AG20443 (cell line): ENCODE measurements around the gene FCGBP.
"Not testable (repeated sequence)": the region's sequence is repeated elsewhere in the genome, so short reads cannot be mapped to it uniquely, and the experiment has no call there.

ENCODE experiments used
- DNase-seq: peaks from one replicate; pipeline ENCODE4 v3.0.0; 2012; ENCODE audit warnings: low spot score, mixed read lengths

The FCGBP gene

GRCh38 chr19:39917561-39918182 is 16.8 kb downstream of the FCGBP start:
- no peak for DNase-seq

GRCh38 chr19:39916851-39917396 is 17.5 kb downstream of the FCGBP start:
- DNase-seq, result peak; percentile 11

GRCh38 chr19:39916236-39916635 is 18.2 kb downstream of the FCGBP start:
- DNase-seq, result peak; percentile 20

DNA sequence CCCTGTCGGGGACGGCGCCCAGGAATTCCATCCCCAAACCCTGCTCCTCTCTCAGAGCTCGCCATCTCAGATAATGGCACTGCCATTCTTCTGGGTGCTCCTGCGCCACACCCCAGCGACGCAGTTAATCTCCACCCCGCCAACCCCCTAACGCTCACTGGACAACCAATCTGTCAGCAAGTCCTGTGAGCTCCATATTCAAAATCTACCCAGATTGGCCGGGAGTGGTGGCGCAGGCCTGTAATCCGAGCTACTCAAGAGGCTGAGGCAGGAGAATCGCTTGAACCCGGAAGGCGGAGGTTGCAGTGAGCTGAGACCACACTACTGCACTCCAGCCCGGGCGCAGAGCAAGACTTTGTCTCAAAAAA is 18.6 kb downstream of the FCGBP start:
- DNase-seq, result no peak

DNA sequence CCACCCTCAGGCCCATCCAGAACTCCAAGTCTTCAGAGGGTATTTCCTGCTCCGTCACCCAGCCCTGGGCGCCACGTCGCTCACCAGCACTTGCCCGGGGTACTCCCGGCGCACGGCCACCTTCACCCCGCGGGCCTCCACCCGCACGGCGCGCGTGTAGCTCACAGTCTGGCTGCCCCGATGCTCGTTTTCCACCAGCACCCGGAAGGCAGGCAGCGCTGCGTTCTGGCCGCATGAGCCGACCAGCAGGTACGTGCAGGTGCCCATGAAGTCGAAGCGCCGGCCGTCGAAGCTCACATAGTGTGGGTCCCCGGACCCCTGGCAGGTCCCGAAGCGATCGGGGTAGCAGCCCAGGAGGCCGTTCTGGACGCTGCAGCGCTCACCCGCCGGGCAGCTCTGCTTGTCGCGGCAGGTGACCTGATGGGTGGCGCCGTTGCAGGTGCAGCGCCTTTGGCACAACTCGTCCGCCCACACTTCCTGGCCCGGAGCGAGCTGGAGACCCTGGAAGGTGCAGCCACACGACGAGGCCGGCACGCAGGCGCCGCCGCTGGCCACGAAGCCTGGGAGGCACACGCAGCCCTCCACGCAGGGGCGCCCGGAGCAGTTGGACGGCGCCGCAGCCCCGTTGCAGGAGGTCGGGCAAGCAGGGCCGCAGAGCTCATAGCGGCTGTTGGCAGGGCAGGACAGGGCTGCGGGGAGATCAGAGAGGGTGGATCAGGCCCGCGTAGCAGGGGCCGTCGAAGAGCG is 19.2 kb downstream of the FCGBP start:
- peak; percentile 8 for DNase-seq

DNA sequence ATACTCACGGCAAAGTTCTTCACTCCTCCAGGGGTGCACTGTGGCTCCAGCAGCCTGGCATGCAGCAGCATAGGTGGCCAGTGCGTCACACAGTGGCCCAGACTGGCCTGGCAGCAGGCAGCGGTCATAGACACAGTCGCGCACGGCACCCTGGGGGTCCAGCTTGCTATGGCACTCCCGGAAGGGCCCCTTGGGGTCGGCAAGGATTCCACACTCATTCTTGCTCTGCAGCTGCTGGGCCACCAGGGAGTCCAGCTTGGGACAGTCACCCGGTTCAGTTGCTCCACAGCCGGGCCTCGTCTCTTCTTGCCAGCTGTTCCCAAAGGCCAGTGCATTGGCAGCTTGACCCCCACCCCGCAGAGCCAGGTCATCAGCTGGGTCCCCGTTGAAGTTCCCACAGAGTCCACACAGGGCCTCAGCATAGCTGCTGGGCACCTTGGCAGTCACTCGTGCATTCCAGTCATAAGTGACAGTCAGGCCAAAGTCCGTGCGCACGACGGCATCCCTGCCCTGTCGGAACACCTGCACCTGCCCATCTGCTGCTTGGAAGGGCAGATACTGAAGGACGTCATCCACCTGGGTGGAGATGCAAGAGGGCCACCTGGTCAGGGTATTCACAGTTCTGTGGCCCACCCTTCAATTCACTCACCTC is 20.6 kb downstream of the FCGBP start:
- no peak for DNase-seq

DNA sequence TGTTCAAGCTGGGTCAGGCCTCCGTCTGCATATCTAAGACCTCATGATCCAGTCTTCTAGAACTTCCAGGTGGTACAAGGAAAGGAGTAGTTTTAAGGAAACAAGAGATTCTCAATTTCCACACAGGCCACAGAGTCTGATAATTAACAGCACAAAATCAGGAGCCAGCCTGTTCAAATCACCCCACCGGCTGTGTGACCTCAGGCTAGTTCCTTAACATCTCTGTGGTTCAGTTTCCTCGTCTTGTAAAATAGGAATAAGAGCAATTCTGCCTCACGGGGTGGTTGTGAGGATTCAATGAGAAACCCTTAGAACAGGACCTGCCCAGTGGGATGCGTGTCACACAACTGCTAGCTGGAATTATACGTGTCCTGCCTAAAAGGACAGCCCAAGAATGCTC is 25.6 kb downstream of the FCGBP start:
- no peak for DNase-seq

GRCh38 chr19:39906820-39907611 is 27.4 kb downstream of the FCGBP start:
- no peak for DNase-seq

DNA sequence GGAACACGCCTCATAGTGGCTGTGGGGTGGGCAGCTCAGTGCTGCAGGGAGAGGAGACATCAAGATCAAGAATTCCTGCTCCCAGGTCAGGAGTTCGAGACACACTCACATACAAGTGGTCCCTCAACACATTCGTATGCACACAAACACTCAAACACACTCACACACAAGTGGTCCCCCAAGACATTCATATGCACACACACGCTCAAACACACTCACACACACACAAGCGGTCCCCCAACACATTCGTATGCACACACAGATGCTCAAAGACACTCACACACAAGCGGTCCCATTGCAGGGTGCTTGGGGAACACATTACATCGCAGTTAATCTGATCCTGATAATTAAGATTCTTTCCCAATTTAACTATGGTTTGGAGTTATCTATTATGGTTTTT is 28.2 kb downstream of the FCGBP start:
- DNase-seq, result no peak

GRCh38 chr19:39903486-39904091 is 30.8 kb downstream of the FCGBP start:
- not testable (repeated sequence) for DNase-seq

DNA sequence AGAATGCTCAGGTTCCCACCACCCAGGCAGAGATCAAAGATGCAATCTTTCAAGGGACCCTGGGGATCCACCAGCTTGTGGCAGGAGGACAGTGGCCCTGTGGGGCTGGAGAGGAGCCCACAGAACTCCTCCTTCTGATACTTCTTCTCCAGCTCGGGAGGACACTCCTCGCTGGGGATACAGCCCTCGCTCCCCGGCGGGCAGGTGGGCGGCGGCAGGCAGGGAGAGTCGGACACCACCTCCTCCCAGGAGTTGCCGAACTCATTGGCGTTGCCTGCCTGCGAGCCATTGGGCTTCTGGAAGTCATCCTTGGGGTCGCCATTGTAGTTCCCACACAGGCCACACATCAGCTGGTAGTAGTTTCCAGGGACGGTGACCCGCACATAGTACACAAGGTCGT is 32.1 kb downstream of the FCGBP start:
- not testable (repeated sequence) for DNase-seq

DNA sequence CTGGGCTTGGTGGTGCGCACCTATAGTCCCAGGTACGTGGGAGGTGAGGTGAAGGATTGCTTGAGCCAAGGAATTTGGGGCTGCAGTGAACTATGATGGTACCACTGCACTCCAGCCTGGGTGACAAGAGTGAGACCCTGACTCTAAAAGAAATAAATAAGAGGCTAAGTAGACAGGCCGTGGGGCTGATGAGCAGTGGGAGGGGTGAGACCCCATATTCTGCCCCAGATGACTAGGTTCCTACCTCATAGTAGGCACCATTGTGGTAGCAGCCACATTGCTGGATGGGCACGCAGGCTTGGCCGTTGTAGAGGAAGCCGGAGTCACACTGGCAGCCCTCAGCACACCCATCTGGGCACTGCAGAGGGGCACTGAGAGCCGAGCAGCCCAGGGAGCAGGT is 32.8 kb downstream of the FCGBP start:
- not testable (repeated sequence) for DNase-seq

- DNase-seq, result not testable (repeated sequence)
Observed at GRCh38 chr19:39898858-39899257, 35.6 kb downstream of the FCGBP start.

DNA sequence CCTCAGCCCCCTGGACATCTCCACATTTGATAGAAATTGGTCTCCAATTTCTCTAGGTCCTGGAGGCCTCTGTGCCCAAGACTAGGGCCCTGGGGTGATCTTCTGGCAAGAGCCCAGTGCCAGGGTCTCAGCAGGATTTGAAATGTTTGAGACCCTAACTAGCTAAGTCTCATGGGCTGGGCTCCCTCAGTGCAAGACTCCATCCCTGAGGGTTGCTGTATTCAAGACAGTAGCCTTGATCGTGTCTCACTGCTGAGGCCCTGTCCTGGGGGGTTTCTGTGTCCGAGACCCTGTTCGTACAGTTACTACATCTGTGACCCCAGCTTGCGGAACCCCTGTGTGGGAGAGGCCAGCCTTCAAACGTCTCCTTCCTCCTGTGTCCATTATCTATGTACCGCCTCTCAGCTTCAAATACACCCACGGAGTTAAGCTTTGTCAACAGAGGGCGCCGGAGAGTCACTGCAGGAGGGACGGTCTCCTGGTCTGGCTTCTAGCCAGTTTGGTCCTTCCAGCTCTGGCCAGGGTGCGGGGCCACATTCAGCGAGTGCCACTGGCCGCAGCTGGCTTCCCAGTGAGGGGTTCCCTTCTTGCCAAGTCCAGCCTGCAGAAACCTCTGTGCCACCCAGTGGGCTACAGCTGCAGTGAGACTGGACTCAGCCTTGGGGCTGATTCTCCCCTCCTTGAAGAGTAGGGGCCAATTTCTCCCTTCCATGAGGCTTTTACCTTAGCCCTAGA is 36.8 kb downstream of the FCGBP start:
- not testable (repeated sequence) for DNase-seq

GRCh38 chr19:39895096-39895495 is 39.3 kb downstream of the FCGBP start:
- not testable (repeated sequence) for DNase-seq

DNA sequence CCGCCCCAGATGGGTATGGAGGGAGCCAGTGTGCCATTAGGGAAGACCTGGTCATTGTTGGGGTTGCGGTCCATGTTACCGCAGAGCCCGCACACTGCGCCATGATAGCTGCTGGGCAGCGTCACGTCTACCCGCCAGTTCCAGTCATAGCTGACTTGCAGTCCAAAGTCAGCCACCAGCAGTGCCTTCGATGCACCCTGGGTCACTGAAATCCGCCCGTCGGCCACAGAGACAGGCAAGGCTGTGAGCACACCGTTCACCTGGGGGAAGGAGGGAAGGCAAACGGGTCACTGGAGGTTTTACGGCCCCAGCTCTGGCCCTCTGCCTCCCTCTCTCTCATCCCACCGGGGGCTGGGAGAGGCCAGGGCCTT is 40.2 kb downstream of the FCGBP start:
- DNase-seq, result not testable (repeated sequence)

GRCh38 chr19:39893366-39894235 is 40.8 kb downstream of the FCGBP start:
- not testable (repeated sequence) for DNase-seq

GRCh38 chr19:39892506-39892902 is 41.9 kb downstream of the FCGBP start:
- DNase-seq, result not testable (repeated sequence)

- DNase-seq, result peak; percentile 15
Observed at GRCh38 chr19:39891660-39892505, 42.6 kb downstream of the FCGBP start.
